ENCODE measurements around the gene THRA.

- no peak for TF ChIP-seq CTCF (IDR thresholded peaks at IDR 0.05)
- no peak for TF ChIP-seq POLR2A (IDR thresholded peaks at IDR 0.05)
These were observed 76.8 kb downstream of the THRA start for GRCh38 chr17:40139566-40140058.
